ENCODE results near the gene PTK7.

DNA sequence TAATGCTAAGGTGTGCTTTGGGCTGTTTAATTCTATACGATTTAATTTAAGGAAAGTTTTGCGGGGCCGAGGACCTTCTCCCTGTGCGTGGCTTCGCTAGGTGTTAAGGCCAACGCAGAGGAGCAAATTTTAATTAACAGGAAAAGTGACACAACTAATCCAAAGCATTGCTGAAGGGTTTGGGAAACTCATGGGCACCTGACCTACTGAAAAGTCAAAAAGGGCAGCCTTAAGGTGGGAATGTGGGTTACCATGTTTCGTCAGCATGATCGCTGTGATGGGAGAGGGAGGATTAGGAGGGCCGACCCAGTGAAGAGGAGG lies 105.5 kb downstream of the PTK7 start:
- TF ChIP-seq EZH2phosphoT487 (conservative IDR thresholded peaks at IDR 0.05; ENCODE audit: low read length): no peak
- TF ChIP-seq, protein P1, sequence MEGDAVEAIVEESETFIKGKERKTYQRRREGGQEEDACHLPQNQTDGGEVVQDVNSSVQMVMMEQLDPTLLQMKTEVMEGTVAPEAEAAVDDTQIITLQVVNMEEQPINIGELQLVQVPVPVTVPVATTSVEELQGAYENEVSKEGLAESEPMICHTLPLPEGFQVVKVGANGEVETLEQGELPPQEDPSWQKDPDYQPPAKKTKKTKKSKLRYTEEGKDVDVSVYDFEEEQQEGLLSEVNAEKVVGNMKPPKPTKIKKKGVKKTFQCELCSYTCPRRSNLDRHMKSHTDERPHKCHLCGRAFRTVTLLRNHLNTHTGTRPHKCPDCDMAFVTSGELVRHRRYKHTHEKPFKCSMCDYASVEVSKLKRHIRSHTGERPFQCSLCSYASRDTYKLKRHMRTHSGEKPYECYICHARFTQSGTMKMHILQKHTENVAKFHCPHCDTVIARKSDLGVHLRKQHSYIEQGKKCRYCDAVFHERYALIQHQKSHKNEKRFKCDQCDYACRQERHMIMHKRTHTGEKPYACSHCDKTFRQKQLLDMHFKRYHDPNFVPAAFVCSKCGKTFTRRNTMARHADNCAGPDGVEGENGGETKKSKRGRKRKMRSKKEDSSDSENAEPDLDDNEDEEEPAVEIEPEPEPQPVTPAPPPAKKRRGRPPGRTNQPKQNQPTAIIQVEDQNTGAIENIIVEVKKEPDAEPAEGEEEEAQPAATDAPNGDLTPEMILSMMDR (IDR thresholded peaks at IDR 0.05; ENCODE audit: insufficient read depth, low read length, poor library complexity, severe bottlenecking): no peak

Measured in SU-DHL-6 (cell line).